ENCODE measurements around the gene SLC2A4. TPM values are rescaled to one million over a fixed set of nuclear protein-coding genes. Genes with fewer than 3 reads are reported as not detected.

Gene SLC2A4
- total RNA-seq, 1 donor from 2014 or later: 0.42 TPM

GRCh38 chr17:7306911-7307685 is 25.6 kb downstream of the SLC2A4 start, which contains the start of gene EIF5A:
EIF5A (plus strand) TSS chr17:7307628; CDS start chr17:7309636, 2,008 bp downstream.
- peak; percentile 100 for DNase-seq
- H3K27ac Mint-ChIP-seq (ENCODE audit: unreplicated experiment): peak within 1 kb of the TSS; percentile 99
- peak within 1 kb of the TSS; percentile 99 for H3K4me3 Mint-ChIP-seq (ENCODE audit: unreplicated experiment)
- peaks cover 13% of the 10 kb centered on the region for H3K27me3 Mint-ChIP-seq (ENCODE audit: unreplicated experiment)
- TF ChIP-seq, protein P1, sequence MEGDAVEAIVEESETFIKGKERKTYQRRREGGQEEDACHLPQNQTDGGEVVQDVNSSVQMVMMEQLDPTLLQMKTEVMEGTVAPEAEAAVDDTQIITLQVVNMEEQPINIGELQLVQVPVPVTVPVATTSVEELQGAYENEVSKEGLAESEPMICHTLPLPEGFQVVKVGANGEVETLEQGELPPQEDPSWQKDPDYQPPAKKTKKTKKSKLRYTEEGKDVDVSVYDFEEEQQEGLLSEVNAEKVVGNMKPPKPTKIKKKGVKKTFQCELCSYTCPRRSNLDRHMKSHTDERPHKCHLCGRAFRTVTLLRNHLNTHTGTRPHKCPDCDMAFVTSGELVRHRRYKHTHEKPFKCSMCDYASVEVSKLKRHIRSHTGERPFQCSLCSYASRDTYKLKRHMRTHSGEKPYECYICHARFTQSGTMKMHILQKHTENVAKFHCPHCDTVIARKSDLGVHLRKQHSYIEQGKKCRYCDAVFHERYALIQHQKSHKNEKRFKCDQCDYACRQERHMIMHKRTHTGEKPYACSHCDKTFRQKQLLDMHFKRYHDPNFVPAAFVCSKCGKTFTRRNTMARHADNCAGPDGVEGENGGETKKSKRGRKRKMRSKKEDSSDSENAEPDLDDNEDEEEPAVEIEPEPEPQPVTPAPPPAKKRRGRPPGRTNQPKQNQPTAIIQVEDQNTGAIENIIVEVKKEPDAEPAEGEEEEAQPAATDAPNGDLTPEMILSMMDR (IDR thresholded peaks at IDR 0.05; ENCODE audit: partially characterized antibody, unreplicated experiment): no peak
- peaks cover 11% of the 10 kb centered on the region for H3K4me1 Mint-ChIP-seq (ENCODE audit: low read depth, unreplicated experiment)
- peaks cover 10% of the 10 kb centered on the region for H3K36me3 Mint-ChIP-seq (ENCODE audit: unreplicated experiment)
- peaks cover 21% of the 10 kb centered on the region for H3K9me3 Mint-ChIP-seq (ENCODE audit: unreplicated experiment)

- Mint-ChIP-seq H3K4me1 (ENCODE audit: low read depth, unreplicated experiment) (peaks cover 11% of the 10 kb centered on the region), H3K4me3 (ENCODE audit: unreplicated experiment) (peak overlapping the region; percentile 99), H3K27ac (ENCODE audit: unreplicated experiment) (peak overlapping the region; percentile 99), H3K27me3 (ENCODE audit: unreplicated experiment) (peaks cover 13% of the 10 kb centered on the region), H3K9me3 (ENCODE audit: unreplicated experiment) (peaks cover 21% of the 10 kb centered on the region), H3K36me3 (ENCODE audit: unreplicated experiment) (peaks cover 10% of the 10 kb centered on the region)
- TF ChIP-seq, protein P1 (IDR thresholded peaks at IDR 0.05; ENCODE audit: partially characterized antibody, unreplicated experiment): no peak
- DNase-seq: peak; percentile 60
Observed at GRCh38 chr17:7307686-7308624, 26.4 kb downstream of the SLC2A4 start.

DNA sequence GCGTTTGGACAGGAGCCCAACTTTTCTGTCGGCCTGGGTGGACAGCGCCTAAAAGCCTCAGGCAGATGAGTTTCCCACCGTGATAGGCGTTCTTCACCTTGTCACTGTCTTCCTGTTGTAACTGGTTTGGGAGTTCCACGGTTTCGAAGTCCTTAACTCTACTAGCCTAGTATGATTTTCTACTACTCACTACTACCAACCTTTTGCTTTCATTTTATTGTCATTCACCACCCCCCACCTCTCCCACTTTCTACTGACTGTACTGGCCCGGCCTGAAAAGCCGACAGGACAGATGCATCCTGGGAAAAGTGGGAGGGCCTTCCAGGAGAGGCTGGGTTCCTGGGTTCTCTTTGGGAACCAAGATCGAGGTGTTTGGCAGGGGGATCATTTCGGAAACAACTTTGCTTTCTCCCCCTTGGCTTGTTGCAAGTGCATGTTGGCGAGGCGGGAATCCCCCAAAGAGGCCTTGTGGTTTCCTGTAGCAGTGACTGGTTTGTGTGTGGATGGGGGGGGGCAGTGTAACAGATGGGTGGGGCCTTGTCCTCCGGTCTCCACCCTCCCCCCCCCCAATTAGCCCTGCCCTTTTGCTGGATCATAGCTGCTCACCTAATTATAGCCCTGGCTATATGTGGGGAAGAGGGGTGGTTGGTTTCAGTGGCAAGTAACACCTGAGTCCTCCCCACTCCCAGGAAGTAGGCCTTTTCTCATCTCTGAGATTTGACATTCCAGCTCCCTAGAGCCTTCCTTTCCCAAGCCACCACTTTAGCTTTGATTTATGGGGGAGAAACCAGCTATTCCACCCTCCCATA is 27.3 kb downstream of the SLC2A4 start:
- H3K36me3 Mint-ChIP-seq (ENCODE audit: unreplicated experiment): peaks cover 10% of the 10 kb centered on the region
- H3K27ac Mint-ChIP-seq (ENCODE audit: unreplicated experiment): peak overlapping the region; percentile 99
- H3K4me1 Mint-ChIP-seq (ENCODE audit: low read depth, unreplicated experiment): peaks cover 11% of the 10 kb centered on the region
- peaks cover 21% of the 10 kb centered on the region for H3K9me3 Mint-ChIP-seq (ENCODE audit: unreplicated experiment)
- H3K27me3 Mint-ChIP-seq (ENCODE audit: unreplicated experiment): peaks cover 13% of the 10 kb centered on the region
- TF ChIP-seq, protein P1 (IDR thresholded peaks at IDR 0.05; ENCODE audit: partially characterized antibody, unreplicated experiment): no peak
- peak; percentile 69 for DNase-seq
- H3K4me3 Mint-ChIP-seq (ENCODE audit: unreplicated experiment): peak overlapping the region; percentile 99

DNA sequence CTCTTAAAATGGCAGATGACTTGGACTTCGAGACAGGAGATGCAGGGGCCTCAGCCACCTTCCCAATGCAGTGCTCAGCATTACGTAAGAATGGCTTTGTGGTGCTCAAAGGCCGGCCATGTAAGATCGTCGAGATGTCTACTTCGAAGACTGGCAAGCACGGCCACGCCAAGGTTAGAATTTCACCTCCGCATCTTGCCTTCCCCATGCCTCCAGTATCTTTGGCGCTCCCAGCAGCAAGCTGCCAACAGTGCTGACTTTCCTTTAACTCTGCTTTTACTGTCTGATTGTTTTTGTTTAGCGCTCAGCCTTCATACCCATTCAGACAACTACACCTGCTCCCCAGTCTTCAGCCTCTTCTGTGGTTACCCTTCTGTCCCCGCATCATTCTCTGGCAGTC is 28.1 kb downstream of the SLC2A4 start:
- peaks cover 18% of the 10 kb centered on the region for H3K4me1 Mint-ChIP-seq (ENCODE audit: low read depth, unreplicated experiment)
- H3K27me3 Mint-ChIP-seq (ENCODE audit: unreplicated experiment): peaks cover 15% of the 10 kb centered on the region
- DNase-seq: no peak
- TF ChIP-seq, protein P1 (IDR thresholded peaks at IDR 0.05; ENCODE audit: partially characterized antibody, unreplicated experiment): no peak
- peaks cover 28% of the 10 kb centered on the region for H3K9me3 Mint-ChIP-seq (ENCODE audit: unreplicated experiment)
- peak overlapping the region; percentile 99 for H3K4me3 Mint-ChIP-seq (ENCODE audit: unreplicated experiment)
- H3K36me3 Mint-ChIP-seq (ENCODE audit: unreplicated experiment): peaks cover 10% of the 10 kb centered on the region
- peak overlapping the region; percentile 99 for H3K27ac Mint-ChIP-seq (ENCODE audit: unreplicated experiment)

All from glutamatergic neuron (in vitro differentiated cells).